SU-DHL-6 (cell line): Measurements from ENCODE around the gene E2F1.
A peak's percentile ranks its signal among the peaks of the same experiment; 100 is the strongest.

Source experiments
- H2AFZ ChIP-seq: fragments of 200-600 bp; sonication (generic); 2 replicates; pipeline ENCODE4 v1.6.1; 2014; ENCODE audit warnings: low read depth, mild to moderate bottlenecking, moderate library complexity, mixed read lengths, antibody characterized with exemption, low read length; ENCODE audit not compliant: severe bottlenecking
- H3F3A ChIP-seq: fragments of 200-600 bp; shearing (Covaris generic); 2 replicates; pipeline ENCODE4 v1.6.0; 2016; ENCODE audit warnings: antibody characterized with exemption, mild to moderate bottlenecking; ENCODE audit not compliant: insufficient read depth
- H3K27ac ChIP-seq: fragments of 200-600 bp; sonication (generic); 2 replicates; pipeline ENCODE4 v1.5.1; 2016; ENCODE audit warnings: low read depth, mild to moderate bottlenecking, low read length, moderate library complexity, mixed read lengths
- H3K27me3 ChIP-seq: fragments of 200-600 bp; sonication (generic), shearing (Covaris generic); 2 replicates; pipeline ENCODE4 v1.6.0; 2014; ENCODE audit warnings: mild to moderate bottlenecking, low read length
- H3K36me3 ChIP-seq: fragments of 200-600 bp; sonication (generic); 2 replicates; pipeline ENCODE4 v1.6.1; 2014; ENCODE audit warnings: mild to moderate bottlenecking, low read length, mixed read lengths
- H3K4me2 ChIP-seq: fragments of 300-600, 200-600 bp; shearing (Covaris generic), sonication (generic); 2 replicates; pipeline ENCODE4 v1.6.0; 2014; ENCODE audit warnings: low read length, low read depth, mild to moderate bottlenecking; ENCODE audit not compliant: poor library complexity, severe bottlenecking
- H3K4me3 ChIP-seq: fragments of 200-600 bp; sonication (generic); 2 replicates; pipeline ENCODE4 v1.5.1; 2014; ENCODE audit warnings: antibody characterized with exemption, low read length, mild to moderate bottlenecking, mixed read lengths; ENCODE audit not compliant: insufficient read depth, poor library complexity, severe bottlenecking
- H3K79me2 ChIP-seq: fragments of 200-600 bp; sonication (generic); 2 replicates; pipeline ENCODE4 v1.6.1; 2014; ENCODE audit warnings: mild to moderate bottlenecking, low read length, moderate library complexity; ENCODE audit not compliant: insufficient read depth
- H3K9ac ChIP-seq: fragments of 200-600 bp; sonication (generic); 2 replicates; pipeline ENCODE4 v1.7.0; 2014; ENCODE audit warnings: mild to moderate bottlenecking, low read length
- H3K9me2 ChIP-seq: fragments of 200-600 bp; sonication (generic); replicated peaks from 2 replicates; pipeline ENCODE4 v1.6.1; 2014; ENCODE audit warnings: low read length; ENCODE audit not compliant: insufficient read depth
- H3K9me3 ChIP-seq: fragments of 200-600 bp; sonication (generic); 2 replicates; pipeline ENCODE4 v1.6.1; 2014; ENCODE audit warnings: low read length, mixed read lengths; ENCODE audit not compliant: insufficient read depth
- H4K20me1 ChIP-seq: fragments of 200-600 bp; sonication (generic); 2 replicates; pipeline ENCODE4 v1.6.1; 2014; ENCODE audit warnings: low read depth, mild to moderate bottlenecking, antibody characterized with exemption, low read length, moderate library complexity, mixed read lengths
- CTCF ChIP-seq: fragments of 200-600 bp; sonication (generic); IDR thresholded peaks from one replicate; pipeline ENCODE4 v1.5.1; 2017; ENCODE audit warnings: antibody characterized with exemption, mild to moderate bottlenecking, low read length, moderate library complexity; ENCODE audit not compliant: insufficient read depth, poor library complexity, severe bottlenecking
- EZH2phosphoT487 ChIP-seq: fragments of 200-600 bp; sonication (generic), shearing (Covaris generic); conservative IDR thresholded peaks from 2 replicates; pipeline ENCODE4 v1.6.1; 2018; ENCODE audit warnings: mild to moderate bottlenecking, antibody characterized with exemption, low read length, moderate library complexity, mixed read lengths

Gene E2F1

GRCh38 chr20:33664085-33664761 is 22.0 kb downstream of the E2F1 start:
- Histone ChIP-seq H4K20me1 (no peaks in the 10 kb centered on the region), H3K9ac (peak overlapping the region; percentile 86), H3K9me2 (no peaks in the 10 kb centered on the region), H3F3A (peaks cover 29% of the 10 kb centered on the region), H3K79me2 (peaks cover 17% of the 10 kb centered on the region; the same call in 1 of the 2 replicates), H2AFZ (no peak overlapping the region), H3K4me2 (peak overlapping the region; percentile 90), H3K27me3 (no peaks in the 10 kb centered on the region), H3K27ac (peak overlapping the region; percentile 75), H3K4me3 (peak overlapping the region; percentile 77), H3K9me3 (no peaks in the 10 kb centered on the region), H3K36me3 (0 out of 2 replicates have a peak, but pooled peaks cover 3% of the 10 kb centered on the region)
- no peak for TF ChIP-seq EZH2phosphoT487
- no peak for TF ChIP-seq CTCF

- Histone ChIP-seq H3F3A (peaks cover 21% of the 10 kb centered on the region), H3K4me2 (peak overlapping the region; percentile 90), H3K27ac (peak overlapping the region; percentile 75), H4K20me1 (no peaks in the 10 kb centered on the region), H3K27me3 (no peaks in the 10 kb centered on the region), H3K9me2 (no peaks in the 10 kb centered on the region), H2AFZ (peak overlapping the region; percentile 81), H3K79me2 (peaks cover 13% of the 10 kb centered on the region; the same call in 1 of the 2 replicates), H3K36me3 (no peaks in the 10 kb centered on the region), H3K9me3 (no peaks in the 10 kb centered on the region), H3K4me3 (peak overlapping the region; percentile 77), H3K9ac (peak overlapping the region; percentile 86)
- TF ChIP-seq EZH2phosphoT487 = no peak
- TF ChIP-seq CTCF = no peak
Measured at GRCh38 chr20:33663161-33664084, 22.8 kb downstream of the E2F1 start.

GRCh38 chr20:33662172-33662571 is 24.0 kb downstream of the E2F1 start, which contains the start of gene C20orf144:
C20orf144 (plus strand) TSS chr20:33662327; CDS start chr20:33662346, 19 bp downstream.
- H3F3A ChIP-seq = peaks cover 16% of the 10 kb centered on the region
- peaks cover 8% of the 10 kb centered on the region; the same call in 1 of the 2 replicates for H3K79me2 ChIP-seq
- peak within 1 kb of the TSS; percentile 86 for H3K9ac ChIP-seq
- TF ChIP-seq CTCF (no peak), EZH2phosphoT487 (no peak)
- H3K9me3 ChIP-seq = no peaks in the 10 kb centered on the region
- peak within 1 kb of the TSS; percentile 90 for H3K4me2 ChIP-seq
- H2AFZ ChIP-seq = peak within 1 kb of the TSS; percentile 81
- no peaks in the 10 kb centered on the region for H3K9me2 ChIP-seq
- no peaks in the 10 kb centered on the region for H3K36me3 ChIP-seq
- H3K27me3 ChIP-seq = no peaks in the 10 kb centered on the region
- no peaks in the 10 kb centered on the region for H4K20me1 ChIP-seq
- peak within 1 kb of the TSS; percentile 77 for H3K4me3 ChIP-seq
- peak within 1 kb of the TSS; percentile 75 for H3K27ac ChIP-seq
